Mammary epithelial cell (primary cell): ENCODE measurements around the gene CLCF1.

ENCODE experiments used
- CTCF ChIP-seq, 2 donors: IDR thresholded peaks in 1 of 2; conservative IDR thresholded peaks in 1 of 2; 2 replicates each; pipeline ENCODE4 v1.5.1; 2011 to 2012; ENCODE audit warnings: inconsistent platforms in 2 of 2, low read length in 2 of 2, mild to moderate bottlenecking in 2 of 2, control low read depth in 1 of 2, low read depth in 1 of 2; ENCODE audit not compliant: insufficient read depth in 1 of 2; ENCODE audit errors: extremely low read depth in 1 of 2
- EZH2 ChIP-seq: IDR thresholded peaks from 2 replicates; pipeline ENCODE4 v1.6.1; 2012; ENCODE audit warnings: low read length, inconsistent platforms, borderline replicate concordance

- TF ChIP-seq CTCF (conservative IDR thresholded peaks at IDR 0.05 in 1 of 2, IDR thresholded peaks at IDR 0.05 in 1 of 2; ENCODE audit: extremely low read depth in 1 of 2, insufficient read depth in 1 of 2, low read depth in 1 of 2, low read length in 2 of 2) (no peak), EZH2 (no peak)
Observed at GRCh38 chr11:67405688-67406339, 32.4 kb upstream of the CLCF1 start.
